Measurements from ENCODE around the gene GLIS1.

The GLIS1 gene

DNA sequence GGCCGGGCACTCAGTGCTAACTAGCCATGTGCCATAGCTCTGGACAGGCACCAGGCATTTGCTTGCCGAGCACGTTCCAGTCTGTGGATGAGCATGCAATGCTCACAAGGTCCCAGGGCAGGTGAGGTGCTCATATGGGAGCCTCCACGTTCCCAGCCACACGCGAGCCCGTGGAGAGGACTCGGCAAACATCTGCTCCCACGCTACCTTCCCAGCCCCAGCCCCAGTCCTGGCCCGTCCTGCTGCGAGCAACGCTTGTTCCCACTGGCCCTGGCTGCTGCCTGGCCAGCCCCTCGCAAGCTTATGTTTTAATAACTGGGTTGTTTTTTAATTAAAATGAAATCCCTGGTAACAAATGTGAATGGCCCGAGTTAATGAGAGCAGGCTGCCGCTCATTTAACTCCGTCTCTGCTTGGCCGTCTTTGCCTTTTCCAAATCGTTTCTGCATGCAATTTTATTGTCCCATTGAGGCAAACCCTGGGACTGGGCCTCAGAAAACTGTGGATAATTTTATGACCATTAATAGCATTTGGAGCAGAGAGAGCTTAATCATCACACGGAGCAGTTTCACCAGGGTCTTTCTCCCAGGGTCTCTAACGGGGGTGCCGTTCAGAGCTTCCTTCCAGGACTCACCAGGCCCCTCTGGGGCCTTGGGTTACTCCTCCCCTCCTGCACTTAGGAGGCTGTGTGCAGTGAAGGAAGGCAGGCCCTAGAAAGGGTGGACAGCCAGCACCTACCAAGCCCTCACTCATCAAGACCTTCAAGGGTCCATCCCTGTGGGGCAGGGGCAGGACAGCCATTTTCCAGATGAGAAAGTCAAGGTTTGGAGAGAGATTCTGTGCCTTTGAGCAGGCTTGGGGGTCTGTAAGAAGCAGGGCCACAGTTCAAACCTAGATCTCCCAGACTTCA lies 136.8 kb downstream of the GLIS1 start:
- H3K36me3 ChIP-seq (ENCODE audit: control insufficient read depth, low read depth, low read length), result no peaks in the 10 kb centered on the region
- no peaks in the 10 kb centered on the region for H3K27me3 ChIP-seq (ENCODE audit: control insufficient read depth, insufficient read depth, low read length)
- H3K9me3 ChIP-seq (ENCODE audit: control insufficient read depth, low read depth, low read length), result no peaks in the 10 kb centered on the region
- no peaks in the 10 kb centered on the region for H3K4me1 ChIP-seq (ENCODE audit: control insufficient read depth, low read depth, low read length)
- no peak overlapping the region for H3K9ac ChIP-seq (ENCODE audit: low read length)
- no peak overlapping the region for H3K4me3 ChIP-seq (ENCODE audit: low read length)
- no peak overlapping the region for H3K27ac ChIP-seq (ENCODE audit: low read length)

DNA sequence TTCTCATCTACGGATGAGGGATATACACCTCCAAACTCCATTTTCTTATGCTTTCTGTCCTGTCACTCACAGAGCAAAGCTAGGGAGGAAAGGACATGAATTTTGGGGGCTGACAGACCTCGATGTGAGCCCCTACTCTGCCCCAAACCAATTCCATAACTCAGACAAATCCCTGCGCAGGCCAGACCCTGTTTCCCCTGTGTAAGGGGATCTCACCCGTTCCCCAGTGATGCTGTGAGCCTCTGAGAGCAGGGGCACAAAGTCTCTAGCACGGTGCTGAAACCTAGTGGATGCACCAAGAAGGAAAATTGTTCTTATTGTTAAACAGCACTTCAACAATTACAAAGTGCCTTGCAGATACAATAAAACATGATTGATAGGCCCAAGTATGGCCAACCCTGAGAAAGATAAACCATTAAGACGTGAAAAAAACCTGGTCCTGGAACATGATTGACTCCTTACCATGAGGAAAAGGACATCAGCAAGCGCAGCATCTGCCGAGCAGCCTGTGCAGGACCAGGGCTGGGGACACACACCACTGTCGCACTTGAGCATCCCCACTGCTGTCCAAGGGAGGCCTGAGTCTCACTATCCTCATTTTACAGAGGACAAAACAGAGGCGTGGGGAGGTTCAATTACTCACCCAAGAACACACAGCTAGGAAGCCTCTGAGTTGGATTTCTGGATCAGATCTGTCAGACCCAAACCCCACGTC lies 137.8 kb downstream of the GLIS1 start:
- H3K9me3 ChIP-seq (ENCODE audit: control insufficient read depth, low read depth, low read length), result no peaks in the 10 kb centered on the region
- no peak overlapping the region for H3K27ac ChIP-seq (ENCODE audit: low read length)
- H3K4me3 ChIP-seq (ENCODE audit: low read length), result no peak overlapping the region
- H3K4me1 ChIP-seq (ENCODE audit: control insufficient read depth, low read depth, low read length), result no peaks in the 10 kb centered on the region
- no peaks in the 10 kb centered on the region for H3K27me3 ChIP-seq (ENCODE audit: control insufficient read depth, insufficient read depth, low read length)
- H3K9ac ChIP-seq (ENCODE audit: low read length), result no peak overlapping the region
- H3K36me3 ChIP-seq (ENCODE audit: control insufficient read depth, low read depth, low read length), result no peaks in the 10 kb centered on the region

DNA sequence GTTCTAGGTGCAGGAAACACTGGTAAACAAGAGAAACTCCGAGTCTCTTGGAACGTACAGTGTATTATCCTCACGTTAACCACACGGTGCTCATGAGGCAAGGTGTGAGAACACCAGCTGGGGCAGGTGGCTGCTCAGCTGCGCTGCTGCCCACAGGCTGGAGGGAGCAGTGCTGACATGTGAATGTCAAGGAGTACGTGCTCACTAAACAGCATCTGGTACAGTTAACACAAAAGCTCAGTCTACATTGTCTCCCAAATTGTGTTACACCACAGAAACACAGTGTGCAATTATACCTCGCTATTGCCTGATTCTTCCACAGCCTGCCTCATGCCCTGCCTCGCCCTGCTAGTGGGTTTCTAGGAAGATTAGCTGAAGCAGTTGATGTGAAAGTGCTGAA lies 138.4 kb downstream of the GLIS1 start:
- Histone ChIP-seq H3K36me3 (ENCODE audit: control insufficient read depth, low read depth, low read length) (no peaks in the 10 kb centered on the region), H3K4me3 (ENCODE audit: low read length) (no peak overlapping the region), H3K4me1 (ENCODE audit: control insufficient read depth, low read depth, low read length) (no peaks in the 10 kb centered on the region), H3K9me3 (ENCODE audit: control insufficient read depth, low read depth, low read length) (no peaks in the 10 kb centered on the region), H3K27me3 (ENCODE audit: control insufficient read depth, insufficient read depth, low read length) (no peaks in the 10 kb centered on the region), H3K27ac (ENCODE audit: low read length) (no peak overlapping the region), H3K9ac (ENCODE audit: low read length) (no peak overlapping the region)

DNA sequence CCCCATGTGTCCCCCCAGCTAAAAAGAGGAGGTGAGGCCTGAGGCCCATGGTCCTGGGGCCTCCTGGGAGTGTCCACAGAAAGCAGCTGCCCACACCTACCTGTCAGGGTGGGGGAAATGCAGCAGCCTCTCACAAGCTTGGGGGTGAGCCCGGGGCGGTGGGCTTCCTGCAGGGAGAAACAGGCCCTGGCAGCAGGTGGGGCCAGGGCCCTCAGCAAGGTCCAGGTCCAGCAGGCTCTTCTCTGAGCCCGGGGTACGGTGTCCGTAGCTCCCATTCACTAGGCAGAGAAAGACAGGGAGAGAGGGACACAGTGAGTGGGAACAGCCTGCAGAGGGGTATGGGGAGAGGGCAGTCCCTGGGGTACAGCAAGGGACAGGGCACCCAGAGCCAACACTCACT lies 139.0 kb downstream of the GLIS1 start:
- no peak overlapping the region for H3K4me3 ChIP-seq (ENCODE audit: low read length)
- H3K36me3 ChIP-seq (ENCODE audit: control insufficient read depth, low read depth, low read length), result no peaks in the 10 kb centered on the region
- H3K9ac ChIP-seq (ENCODE audit: low read length), result no peak overlapping the region
- no peaks in the 10 kb centered on the region for H3K27me3 ChIP-seq (ENCODE audit: control insufficient read depth, insufficient read depth, low read length)
- no peaks in the 10 kb centered on the region for H3K9me3 ChIP-seq (ENCODE audit: control insufficient read depth, low read depth, low read length)
- no peak overlapping the region for H3K27ac ChIP-seq (ENCODE audit: low read length)
- H3K4me1 ChIP-seq (ENCODE audit: control insufficient read depth, low read depth, low read length), result no peaks in the 10 kb centered on the region

- no peaks in the 10 kb centered on the region for H3K9me3 ChIP-seq (ENCODE audit: control insufficient read depth, low read depth, low read length)
- H3K36me3 ChIP-seq (ENCODE audit: control insufficient read depth, low read depth, low read length), result no peaks in the 10 kb centered on the region
- H3K27ac ChIP-seq (ENCODE audit: low read length), result no peak overlapping the region
- no peak overlapping the region for H3K4me3 ChIP-seq (ENCODE audit: low read length)
- no peak overlapping the region for H3K9ac ChIP-seq (ENCODE audit: low read length)
- H3K27me3 ChIP-seq (ENCODE audit: control insufficient read depth, insufficient read depth, low read length), result no peaks in the 10 kb centered on the region
- no peaks in the 10 kb centered on the region for H3K4me1 ChIP-seq (ENCODE audit: control insufficient read depth, low read depth, low read length)
Observed at GRCh38 chr1:53599481-53599880, 139.5 kb downstream of the GLIS1 start.

- Histone ChIP-seq H3K9me3 (ENCODE audit: control insufficient read depth, low read depth, low read length) (no peaks in the 10 kb centered on the region), H3K27ac (ENCODE audit: low read length) (no peak overlapping the region), H3K4me3 (ENCODE audit: low read length) (no peak overlapping the region), H3K9ac (ENCODE audit: low read length) (no peak overlapping the region), H3K36me3 (ENCODE audit: control insufficient read depth, low read depth, low read length) (no peaks in the 10 kb centered on the region), H3K27me3 (ENCODE audit: control insufficient read depth, insufficient read depth, low read length) (no peaks in the 10 kb centered on the region), H3K4me1 (ENCODE audit: control insufficient read depth, low read depth, low read length) (no peaks in the 10 kb centered on the region)
Observed at GRCh38 chr1:53598966-53599365, 140.0 kb downstream of the GLIS1 start.

- no peaks in the 10 kb centered on the region for H3K9me3 ChIP-seq (ENCODE audit: control insufficient read depth, low read depth, low read length)
- H3K4me3 ChIP-seq (ENCODE audit: low read length), result no peak overlapping the region
- no peak overlapping the region for H3K27ac ChIP-seq (ENCODE audit: low read length)
- peaks cover 7% of the 10 kb centered on the region for H3K27me3 ChIP-seq (ENCODE audit: control insufficient read depth, insufficient read depth, low read length)
- no peak overlapping the region for H3K9ac ChIP-seq (ENCODE audit: low read length)
- H3K36me3 ChIP-seq (ENCODE audit: control insufficient read depth, low read depth, low read length), result no peaks in the 10 kb centered on the region
- no peaks in the 10 kb centered on the region for H3K4me1 ChIP-seq (ENCODE audit: control insufficient read depth, low read depth, low read length)
Observed at GRCh38 chr1:53595906-53596305, 143.1 kb downstream of the GLIS1 start.

- peaks cover 7% of the 10 kb centered on the region for H3K27me3 ChIP-seq (ENCODE audit: control insufficient read depth, insufficient read depth, low read length)
- H3K4me3 ChIP-seq (ENCODE audit: low read length), result no peak overlapping the region
- H3K27ac ChIP-seq (ENCODE audit: low read length), result no peak overlapping the region
- H3K36me3 ChIP-seq (ENCODE audit: control insufficient read depth, low read depth, low read length), result no peaks in the 10 kb centered on the region
- no peaks in the 10 kb centered on the region for H3K4me1 ChIP-seq (ENCODE audit: control insufficient read depth, low read depth, low read length)
- no peak overlapping the region for H3K9ac ChIP-seq (ENCODE audit: low read length)
- no peaks in the 10 kb centered on the region for H3K9me3 ChIP-seq (ENCODE audit: control insufficient read depth, low read depth, low read length)
Observed at GRCh38 chr1:53594391-53595180, 144.4 kb downstream of the GLIS1 start.

- Histone ChIP-seq H3K4me1 (ENCODE audit: control insufficient read depth, low read depth, low read length) (no peaks in the 10 kb centered on the region), H3K27ac (ENCODE audit: low read length) (no peak overlapping the region), H3K4me3 (ENCODE audit: low read length) (no peak overlapping the region)
Observed at GRCh38 chr1:53593758-53594380, 145.1 kb downstream of the GLIS1 start.

DNA sequence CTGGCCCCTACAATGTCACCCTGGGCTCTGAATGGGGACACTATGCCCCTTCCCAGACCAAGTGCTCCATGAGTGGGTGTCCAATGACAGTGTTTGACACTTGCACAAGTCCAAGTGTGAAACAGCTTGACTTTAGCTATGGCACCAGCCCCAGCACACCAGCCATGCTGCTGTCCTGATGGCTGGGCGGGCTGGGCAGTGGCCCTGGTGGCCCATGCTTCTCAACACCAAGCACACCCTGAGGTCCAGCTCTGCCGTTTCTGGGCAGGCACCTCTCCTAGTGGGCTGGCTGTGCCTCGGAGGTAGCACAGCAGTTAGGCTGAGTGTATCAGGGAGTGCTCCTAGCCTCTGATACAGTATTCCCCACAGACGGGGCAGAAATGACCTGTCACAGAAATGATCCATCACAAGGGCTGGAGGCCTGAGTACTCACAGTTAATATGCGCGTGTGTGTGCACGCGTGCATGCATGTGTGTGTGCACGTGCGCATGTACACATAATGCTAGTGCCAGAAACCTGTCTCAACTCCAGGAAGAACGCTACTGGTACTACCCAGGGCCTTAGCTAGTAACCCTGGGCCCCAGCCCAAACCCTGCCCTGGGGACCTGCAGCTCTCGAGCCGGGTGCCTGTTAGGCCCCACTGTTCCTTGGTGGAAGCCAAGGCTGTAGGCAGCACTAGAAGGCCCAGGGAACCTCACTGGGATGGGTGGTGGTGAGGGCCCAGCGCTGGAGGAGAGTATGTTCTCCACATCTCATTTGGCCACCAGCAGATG lies 145.8 kb downstream of the GLIS1 start:
- no peaks in the 10 kb centered on the region for H3K9me3 ChIP-seq (ENCODE audit: control insufficient read depth, low read depth, low read length)
- H3K36me3 ChIP-seq (ENCODE audit: control insufficient read depth, low read depth, low read length), result no peaks in the 10 kb centered on the region
- H3K9ac ChIP-seq (ENCODE audit: low read length), result no peak overlapping the region
- no peak overlapping the region for H3K4me3 ChIP-seq (ENCODE audit: low read length)
- no peaks in the 10 kb centered on the region for H3K4me1 ChIP-seq (ENCODE audit: control insufficient read depth, low read depth, low read length)
- H3K27me3 ChIP-seq (ENCODE audit: control insufficient read depth, insufficient read depth, low read length), result peaks cover 7% of the 10 kb centered on the region
- H3K27ac ChIP-seq (ENCODE audit: low read length), result no peak overlapping the region

More at GRCh38 chr1:53593758-53594380, 145.1 kb downstream of the GLIS1 start:
- Histone ChIP-seq H3K9me3 (ENCODE audit: control insufficient read depth, low read depth, low read length) (no peaks in the 10 kb centered on the region), H3K27me3 (ENCODE audit: control insufficient read depth, insufficient read depth, low read length) (peaks cover 7% of the 10 kb centered on the region), H3K36me3 (ENCODE audit: control insufficient read depth, low read depth, low read length) (no peaks in the 10 kb centered on the region), H3K9ac (ENCODE audit: low read length) (no peak overlapping the region)

Measured in iPS-18a (cell line).